Measurements from ENCODE around the gene CPNE5.

DNA sequence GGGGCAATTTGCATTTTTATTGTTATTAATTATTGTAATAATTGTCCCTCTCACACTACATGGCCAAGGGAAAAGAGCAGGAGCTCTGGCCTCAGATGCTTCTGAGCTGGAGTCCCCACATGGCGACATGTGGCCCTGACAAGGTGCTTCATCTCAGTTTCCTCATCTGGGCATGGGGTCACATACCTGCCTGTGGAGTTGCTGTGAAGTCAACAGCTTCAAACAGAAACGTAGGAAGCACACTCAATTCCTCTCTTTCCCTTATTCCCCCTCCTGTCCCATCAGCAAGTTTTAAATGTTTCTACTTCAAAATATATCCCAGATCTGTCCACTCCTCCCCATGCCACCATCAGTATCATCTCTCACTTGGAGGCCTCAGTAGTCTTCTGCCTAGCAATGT, 8.7 kb downstream of the CPNE5 start:
- TF ChIP-seq, protein P1, sequence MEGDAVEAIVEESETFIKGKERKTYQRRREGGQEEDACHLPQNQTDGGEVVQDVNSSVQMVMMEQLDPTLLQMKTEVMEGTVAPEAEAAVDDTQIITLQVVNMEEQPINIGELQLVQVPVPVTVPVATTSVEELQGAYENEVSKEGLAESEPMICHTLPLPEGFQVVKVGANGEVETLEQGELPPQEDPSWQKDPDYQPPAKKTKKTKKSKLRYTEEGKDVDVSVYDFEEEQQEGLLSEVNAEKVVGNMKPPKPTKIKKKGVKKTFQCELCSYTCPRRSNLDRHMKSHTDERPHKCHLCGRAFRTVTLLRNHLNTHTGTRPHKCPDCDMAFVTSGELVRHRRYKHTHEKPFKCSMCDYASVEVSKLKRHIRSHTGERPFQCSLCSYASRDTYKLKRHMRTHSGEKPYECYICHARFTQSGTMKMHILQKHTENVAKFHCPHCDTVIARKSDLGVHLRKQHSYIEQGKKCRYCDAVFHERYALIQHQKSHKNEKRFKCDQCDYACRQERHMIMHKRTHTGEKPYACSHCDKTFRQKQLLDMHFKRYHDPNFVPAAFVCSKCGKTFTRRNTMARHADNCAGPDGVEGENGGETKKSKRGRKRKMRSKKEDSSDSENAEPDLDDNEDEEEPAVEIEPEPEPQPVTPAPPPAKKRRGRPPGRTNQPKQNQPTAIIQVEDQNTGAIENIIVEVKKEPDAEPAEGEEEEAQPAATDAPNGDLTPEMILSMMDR (conservative IDR thresholded peaks at IDR 0.05; ENCODE audit: low read depth, low read length) = no peak
- no peak for TF ChIP-seq MAZ (IDR thresholded peaks at IDR 0.05; ENCODE audit: borderline replicate concordance, low read depth, low read length)
- no peak for TF ChIP-seq RAD21 (IDR thresholded peaks at IDR 0.05; ENCODE audit: low read length)
- no peak for TF ChIP-seq POLR2A (IDR thresholded peaks at IDR 0.05; ENCODE audit: low read depth, low read length)
- TF ChIP-seq MAFK (IDR thresholded peaks at IDR 0.05; ENCODE audit: low read depth, low read length) = no peak
